Stimulated activated CD4-positive, alpha-beta T cell treated with anti-CD3 and anti-CD28 coated beads, Interleukin-1b, Interleukin-23, amount 100 ng/mL, for 4 hours (primary cell): ENCODE data around the gene GPR89B.
"Not testable (repeated sequence)": the region's sequence is repeated elsewhere in the genome, so short reads cannot be mapped to it uniquely, and the experiment has no call there.

Experiments used
- DNase-seq, 2 donors: peaks; one replicate each; pipeline ENCODE4 v3.0.0-alpha.2; 2020; ENCODE audit warnings: low read depth in 2 of 2

GPR89B gene

DNA sequence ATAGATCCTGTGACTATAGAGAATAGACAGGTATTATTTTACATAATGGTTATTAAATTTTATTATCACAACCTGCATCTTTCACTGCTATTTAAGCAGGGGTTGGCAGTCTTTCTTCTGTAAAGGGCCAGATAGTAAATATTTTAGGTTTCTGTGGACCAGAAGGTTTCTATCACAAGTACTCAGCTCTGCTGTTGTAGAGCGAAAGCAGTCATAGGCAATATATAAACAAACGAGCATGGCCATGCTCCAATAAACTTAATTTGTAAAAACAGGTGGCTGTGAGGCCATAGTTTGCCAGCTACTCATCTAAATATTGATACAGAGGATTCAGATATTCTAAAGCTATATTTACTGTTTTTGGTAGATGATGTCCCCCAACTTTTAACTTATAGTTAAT, 12.2 kb downstream of the GPR89B start:
- DNase-seq: not testable (repeated sequence)

DNA sequence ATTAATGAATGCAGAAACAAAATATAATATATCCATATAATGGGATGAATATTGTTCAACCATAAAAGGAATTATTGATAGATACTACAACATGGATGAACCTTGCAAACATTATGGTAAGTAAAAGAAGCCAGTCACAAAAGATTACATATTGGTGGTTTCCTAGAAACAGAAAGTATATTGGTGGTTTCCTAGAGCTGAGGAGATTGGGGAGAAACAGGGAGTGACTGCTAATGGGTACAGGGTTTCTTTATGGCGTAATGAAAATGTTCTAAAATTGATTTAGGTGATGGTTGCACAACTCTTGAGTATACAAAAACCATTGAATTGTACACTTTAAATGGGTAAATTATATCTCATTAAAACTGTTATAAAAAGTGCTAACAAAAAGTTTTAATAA, 14.3 kb downstream of the GPR89B start:
- not testable (repeated sequence) for DNase-seq

DNA sequence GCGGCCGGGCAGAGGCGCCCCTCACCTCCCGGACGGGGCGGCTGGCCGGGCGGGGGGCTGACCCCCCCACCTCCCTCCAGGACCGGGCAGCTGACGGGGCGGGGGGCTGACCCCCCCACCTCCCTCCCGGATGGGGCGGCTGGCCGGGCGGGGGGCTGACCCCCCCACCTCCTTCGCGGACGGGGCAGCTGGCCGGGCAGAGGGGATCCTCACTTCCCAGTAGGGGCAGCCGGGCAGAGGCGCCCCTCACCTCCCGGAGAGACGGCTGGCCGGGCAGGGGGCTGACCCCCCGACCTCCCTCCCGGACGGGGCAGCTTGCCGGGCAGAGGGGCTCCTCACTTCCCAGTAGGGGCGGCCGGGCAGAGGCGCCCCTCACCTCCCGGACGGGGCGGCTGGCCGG, 21.3 kb downstream of the GPR89B start:
- DNase-seq: not testable (repeated sequence)

DNA sequence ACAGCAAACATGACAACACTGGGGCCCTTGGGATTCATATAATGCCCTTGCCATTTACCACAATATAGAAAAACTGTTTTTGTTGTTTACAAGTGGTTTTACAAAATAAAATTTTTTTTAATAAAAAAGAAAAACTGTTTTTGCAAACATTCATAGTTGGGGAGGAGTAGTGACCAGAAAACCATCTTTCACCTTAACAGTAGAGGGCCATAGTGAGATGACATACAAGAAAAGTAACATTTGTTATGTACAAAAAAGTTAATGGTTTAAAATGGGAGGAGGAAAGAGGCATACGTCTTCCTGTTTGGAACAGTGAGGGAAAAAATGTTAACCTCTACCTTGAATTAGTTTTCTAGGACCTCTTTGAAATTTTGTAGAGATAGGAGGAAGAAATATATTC, 30.7 kb downstream of the GPR89B start:
- DNase-seq: not testable (repeated sequence)

DNA sequence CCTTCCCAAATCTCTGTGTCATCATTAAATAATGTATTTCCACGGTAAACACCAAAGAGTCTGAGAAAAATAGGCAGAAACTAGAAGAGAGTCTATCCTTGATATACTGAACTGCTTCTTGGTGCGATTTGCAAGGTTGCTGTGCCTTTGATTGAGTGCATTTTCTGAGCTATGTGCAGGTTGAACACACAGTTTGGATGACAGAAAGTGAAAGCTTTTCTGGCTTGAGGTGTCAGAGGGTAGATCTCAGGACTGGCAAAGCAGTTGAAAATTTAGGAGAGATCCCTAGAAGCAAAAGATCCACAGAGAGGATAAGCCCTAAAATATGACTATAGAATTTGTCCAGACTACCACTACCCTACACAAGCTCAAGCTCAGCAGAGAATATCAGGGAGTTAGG, 31.5 kb downstream of the GPR89B start:
- not testable (repeated sequence) for DNase-seq

DNA sequence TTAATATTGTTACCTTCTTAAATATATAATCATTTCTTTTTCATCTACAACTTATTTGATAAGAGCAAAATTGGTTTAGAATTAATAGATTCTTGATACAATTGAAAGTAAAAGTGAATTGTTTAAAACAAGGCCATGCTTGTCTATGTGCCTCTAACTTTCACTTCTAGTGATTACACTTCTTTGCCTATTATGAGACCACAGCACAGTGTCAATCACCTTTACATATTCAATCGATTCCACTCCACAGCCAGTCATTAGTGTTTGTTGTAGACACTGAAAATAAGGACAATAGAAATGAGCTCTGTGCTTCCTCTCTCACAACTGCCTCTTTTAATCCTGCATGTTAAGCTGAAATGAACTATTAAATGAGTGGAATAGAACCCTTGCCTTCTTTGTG, 36.4 kb downstream of the GPR89B start:
- DNase-seq: not testable (repeated sequence)

DNA sequence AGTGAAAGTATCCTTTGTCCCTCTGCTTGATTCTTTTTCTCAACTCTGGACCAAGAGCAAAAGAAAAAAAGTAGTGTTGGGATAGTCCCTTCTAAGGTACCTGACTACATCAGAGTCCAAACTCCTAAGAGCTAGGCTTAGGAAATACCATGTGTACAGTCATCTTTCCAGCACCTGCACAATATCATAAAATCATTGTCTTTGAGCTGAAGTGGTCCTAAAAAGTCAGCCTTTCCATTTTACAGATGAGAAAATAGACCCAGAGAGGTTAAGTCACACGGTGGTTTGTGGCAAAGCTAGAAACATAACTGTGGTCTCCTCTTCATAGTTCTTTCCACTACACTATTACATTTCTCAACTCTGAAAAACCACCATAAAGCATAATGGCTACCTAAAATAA, 38.4 kb downstream of the GPR89B start:
- not testable (repeated sequence) for DNase-seq

DNA sequence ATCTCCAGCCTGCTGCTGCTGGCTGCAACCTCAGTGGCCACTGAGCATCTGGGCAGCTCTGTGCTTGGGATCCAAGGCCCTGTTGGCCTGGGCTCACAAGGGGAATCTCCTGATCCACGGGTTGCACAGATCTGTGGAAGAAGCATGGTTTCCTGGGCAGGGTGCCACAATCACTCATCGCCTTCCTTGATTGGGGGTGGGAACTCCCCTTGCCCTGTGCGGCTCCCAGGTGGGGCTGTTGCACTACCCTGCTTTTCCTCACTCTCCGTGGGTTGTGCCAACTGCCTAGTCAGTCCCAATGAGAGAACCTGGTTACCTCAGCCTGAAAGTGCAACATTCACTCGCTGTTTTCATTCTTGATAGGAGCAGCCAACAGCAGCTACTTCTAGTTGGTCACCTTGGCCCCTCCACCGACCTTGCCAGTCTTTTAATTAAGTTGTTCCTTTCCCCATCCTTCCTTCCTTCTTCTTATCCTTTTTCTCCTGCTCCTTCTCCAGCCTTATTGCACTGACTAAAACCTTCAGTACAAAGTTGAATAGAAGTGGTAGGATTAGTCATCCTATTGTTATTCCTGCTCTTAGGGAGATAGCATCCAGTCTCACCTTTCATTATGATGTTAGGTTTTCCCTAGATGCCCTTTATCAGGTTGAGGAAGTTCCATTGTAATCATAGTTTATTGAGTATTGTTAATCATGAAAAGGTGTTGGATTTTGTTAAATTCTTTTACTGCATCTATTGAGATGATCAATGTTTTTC, 50.9 kb downstream of the GPR89B start:
- DNase-seq: not testable (repeated sequence)

DNA sequence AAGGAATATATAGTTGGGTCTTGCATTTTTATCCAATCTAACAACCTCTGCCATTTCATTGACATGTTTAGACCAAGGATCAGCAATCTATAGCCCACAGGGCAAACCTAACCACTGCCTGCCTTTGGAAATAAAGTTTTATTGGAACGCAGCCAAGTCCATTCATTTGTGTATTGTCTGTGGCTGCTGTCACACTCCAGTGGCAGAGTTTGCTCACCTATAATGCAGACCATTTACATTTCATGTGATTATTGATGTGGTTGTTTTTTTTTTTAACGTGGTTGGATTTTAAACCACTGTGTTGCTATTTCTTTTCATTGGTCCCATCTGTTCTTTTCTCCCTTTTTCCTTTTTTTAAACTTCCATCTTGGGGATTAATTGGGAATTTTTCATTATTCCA, 57.2 kb downstream of the GPR89B start:
- not testable (repeated sequence) for DNase-seq

DNA sequence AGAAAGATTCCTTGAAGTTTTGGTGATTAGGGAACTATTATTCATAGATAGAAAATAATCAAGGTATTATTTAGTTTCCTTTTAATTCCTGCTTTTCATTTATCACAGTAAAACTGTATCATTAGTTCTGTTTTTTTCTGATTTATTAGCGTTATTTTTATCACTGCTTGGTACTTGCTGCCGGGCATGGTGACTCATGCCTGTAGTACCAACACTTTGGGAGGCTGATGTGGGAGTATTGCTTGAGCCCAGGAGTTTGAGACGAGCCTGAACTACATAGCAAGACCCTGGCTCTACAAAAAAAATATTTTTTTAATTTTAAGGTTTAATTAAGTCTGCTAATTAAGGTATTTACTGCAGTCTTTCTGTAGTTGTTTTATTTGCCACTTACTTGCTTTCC, 59.7 kb downstream of the GPR89B start:
- DNase-seq: not testable (repeated sequence)

DNA sequence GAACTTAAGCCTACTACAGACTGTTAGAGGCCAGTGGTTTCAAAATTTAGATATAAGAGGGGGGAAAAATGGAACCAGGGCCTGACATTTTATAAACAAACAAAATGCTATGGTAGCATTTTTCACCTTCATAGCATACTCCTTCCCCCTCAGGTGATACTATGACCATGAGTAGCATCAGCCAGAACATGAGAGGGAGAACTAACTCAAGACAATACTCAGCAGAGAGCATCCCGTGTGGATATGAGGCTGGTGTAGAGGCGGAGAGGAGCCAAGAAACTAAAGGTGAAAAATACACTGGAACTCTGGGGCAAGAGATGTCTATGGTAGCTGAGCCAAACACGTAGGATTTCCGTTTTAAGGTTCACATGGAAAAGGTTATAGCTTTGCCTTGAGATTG, 64.7 kb downstream of the GPR89B start:
- not testable (repeated sequence) for DNase-seq

DNA sequence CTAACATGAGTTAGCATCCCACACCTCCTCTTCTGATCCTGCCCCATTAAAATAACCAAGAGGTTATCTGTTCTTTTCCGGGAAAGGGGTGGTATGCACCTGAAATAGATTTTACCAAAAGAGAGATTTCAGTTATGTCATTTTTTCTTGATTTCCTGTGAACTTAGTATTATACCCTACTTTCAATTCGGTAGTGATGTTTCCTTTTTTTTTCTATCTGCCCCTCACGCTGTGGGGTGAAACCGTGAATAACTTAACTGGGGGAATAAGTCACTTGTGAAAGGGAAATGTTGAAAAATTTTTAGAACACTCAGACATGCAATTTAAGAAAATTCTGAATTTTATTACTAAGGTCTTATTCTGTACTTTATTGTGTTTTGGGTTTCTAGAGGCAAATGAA, 65.2 kb downstream of the GPR89B start:
- not testable (repeated sequence) for DNase-seq

DNA sequence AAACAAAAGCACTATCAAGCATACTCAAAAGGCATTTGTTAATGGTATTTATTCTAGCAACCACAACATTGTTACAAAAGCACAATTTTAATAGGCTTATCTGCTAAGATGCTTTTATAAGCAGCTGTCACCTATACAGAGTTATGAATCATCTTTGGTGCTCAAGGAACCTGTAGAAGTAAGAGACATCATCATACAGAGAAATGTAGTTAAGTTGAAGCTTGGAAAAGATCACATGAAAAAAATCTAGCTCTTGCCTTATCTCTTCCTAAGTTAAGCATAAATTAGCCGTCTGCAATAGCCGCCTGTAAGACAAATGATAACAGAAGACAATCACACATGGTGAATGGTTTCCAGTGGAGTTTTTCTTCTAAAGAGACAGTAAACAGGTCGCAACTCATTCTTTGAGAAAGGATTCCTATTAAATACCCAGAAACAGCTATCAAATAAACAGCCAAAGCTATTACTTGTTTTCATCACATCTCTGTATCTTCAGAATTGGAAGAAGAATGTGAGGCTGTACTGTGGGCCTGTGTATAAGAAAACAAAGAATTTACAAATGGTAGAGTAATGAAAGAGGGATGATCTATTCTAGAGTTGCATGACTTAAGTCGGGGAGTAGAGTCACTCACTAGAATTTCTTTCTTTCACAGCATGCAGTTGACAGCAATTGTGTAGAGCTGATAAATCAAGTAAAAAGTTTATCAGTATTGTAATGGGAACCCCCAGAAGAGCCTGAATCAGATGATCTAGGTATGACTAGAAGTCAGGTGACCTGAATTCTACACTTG, 65.8 kb downstream of the GPR89B start:
- not testable (repeated sequence) for DNase-seq

DNA sequence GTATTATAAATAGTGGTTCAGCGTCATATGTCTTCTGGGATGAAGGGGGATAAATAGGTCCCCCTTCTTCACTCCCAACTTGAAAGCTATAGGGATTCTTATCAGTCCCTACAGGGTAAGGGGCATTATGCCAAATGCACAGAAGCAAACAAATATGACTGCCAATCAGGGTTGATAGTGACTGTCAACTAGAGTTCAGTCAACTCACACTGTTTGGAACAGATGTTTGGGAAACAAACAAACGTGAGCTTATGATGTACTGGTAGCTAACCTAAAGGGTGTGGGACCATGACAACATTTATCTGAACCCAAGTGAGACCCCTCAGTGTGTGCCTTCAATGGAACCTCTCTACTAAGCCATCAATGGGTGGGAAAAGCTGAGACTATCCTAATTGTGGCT, 67.9 kb downstream of the GPR89B start:
- DNase-seq: not testable (repeated sequence)

DNA sequence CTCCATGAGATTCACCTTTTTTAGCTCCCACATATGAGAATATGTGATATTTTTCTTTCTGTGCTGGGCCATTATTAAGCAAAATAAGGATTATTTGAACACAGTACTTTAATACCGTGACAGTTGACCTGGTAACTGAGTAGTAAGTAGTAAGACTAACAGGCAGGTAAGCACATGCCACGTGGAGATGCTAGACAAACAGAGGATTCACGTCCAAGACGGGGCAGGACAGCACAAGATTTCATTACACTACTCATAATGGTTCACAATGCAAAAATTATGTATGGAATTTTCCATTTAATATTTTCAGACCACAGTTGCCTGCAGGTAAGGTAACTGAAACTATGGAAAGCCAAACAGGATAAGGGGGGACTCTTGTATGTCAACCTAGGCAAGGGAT, 79.5 kb downstream of the GPR89B start:
- not testable (repeated sequence) for DNase-seq

DNA sequence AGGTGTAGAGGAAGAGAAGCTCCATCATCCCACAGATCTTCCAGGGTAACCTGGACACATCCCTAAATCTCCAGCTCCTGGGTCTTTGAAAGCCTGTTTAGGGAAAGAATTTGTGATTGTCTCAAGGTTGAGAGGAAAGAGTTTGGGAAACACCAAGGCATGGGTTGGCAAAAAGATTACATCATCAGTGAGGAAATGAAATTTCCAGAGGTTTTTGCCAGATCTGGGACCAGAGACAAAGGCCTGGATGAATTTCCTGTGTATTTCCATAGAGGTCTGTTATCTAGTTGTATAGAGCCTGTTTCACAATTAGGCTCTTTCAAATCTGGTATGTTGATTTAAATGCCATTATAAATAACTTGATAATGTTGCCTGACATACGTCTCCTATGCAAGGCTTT, 82.3 kb downstream of the GPR89B start:
- no peak for DNase-seq

DNA sequence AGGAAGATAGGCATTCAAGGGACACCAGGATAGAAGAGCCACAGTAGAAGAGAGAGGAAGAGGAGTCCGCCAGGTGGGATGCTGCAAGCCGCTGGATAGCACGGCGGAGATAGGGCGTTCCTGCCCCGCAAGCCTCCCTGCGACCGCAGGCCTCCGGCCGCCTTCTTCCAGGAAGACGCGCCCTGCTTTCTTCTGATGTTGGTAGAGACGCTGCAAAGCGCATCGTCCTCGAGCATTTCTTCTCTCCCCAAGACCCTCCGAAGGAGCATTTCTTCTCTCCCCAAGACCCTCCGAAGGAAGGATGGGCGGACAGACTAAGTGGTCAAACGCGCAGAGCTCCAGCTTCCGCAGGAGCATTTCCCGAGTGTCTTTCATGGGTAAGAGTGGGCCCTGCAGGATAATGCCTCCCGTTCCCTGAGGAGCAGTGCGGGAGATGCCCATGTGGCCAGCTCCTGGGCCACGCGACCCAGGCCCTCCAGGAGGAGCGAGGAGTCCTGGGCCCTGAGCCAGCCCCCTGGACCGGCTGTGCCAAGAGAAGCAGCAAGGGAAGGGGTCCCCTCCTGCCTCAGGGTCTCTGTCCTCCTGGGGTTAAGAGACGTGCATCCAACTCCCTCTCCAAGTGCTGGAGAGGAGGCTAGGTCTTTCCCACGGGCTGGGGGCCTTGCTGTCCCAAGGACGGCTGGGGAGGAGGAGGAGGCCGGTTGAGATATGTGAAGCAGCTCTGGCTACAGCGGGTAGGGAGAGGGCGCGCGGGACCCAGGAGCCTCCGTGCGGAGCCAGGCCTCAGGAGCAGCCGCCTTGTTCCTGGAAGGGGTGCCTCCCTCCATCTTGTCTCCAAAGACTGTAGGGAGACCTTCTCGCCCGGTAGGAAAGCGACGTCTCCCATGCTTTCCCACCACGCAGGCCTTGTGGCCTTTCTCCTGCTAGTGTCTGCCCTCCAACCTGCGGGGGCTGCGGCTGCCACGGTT, 85.2 kb downstream of the GPR89B start:
- not testable (repeated sequence) for DNase-seq

DNA sequence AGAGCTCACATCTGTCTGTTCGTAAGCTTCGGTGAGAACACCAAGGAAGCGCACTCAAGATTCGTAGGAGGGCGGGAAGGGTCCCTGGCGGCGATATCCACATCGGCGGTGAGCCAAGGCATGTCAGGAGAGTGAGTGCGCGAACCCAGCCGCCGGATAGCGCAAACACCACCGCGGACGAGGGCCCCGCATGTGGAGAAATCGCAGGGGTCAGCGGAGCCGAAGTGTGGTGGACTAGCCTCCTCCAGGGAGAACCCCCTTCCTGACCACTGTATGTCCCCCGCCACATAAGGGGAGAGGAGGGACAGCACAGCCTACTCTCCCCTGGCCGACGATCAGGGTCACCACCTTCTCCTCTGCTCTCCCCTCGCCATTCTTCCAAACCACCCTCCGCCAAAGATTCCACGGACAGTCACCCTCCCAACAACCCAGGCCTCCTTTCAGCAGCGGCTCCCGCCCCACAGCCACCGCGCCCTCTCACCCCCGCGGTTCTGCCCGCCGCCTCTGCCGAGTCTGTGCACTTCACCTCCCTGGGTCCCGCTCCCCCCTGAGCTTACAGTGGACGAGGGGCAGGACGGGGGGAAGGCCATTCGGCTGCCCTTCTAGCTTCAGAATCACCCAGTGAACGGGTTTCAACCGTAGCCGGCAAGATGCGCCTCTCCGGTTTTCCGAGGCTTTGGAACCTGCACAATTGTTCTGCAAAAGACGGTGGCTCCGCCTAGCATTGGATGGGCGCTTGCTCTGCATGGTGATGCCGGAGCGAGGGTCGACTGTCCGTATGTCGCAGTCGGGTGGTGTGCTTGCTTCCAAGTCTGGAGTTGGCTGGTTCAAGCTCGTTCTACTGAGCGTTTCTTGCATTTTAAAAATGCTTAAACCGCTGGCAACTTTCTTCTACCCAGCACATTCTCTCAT, 86.3 kb downstream of the GPR89B start:
- not testable (repeated sequence) for DNase-seq

DNA sequence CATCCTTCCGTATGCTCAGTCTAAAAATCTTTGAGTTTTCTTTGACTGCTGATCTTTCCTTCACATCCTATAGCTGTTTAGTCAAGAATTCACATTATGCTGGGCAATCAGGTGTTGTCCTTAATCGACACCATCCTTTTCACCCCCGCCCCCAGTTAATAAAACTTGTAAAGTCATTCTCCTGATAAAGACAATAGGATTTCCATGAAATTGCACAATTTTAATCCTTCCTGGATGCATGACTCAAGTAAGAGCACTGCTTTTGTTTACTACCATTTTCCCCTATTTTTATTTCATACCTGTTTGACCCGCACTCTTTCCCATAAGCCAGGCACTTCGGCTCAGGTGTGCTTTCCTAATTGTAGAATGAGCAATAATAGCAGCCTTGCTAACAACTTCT, 96.7 kb downstream of the GPR89B start:
- not testable (repeated sequence) for DNase-seq

DNA sequence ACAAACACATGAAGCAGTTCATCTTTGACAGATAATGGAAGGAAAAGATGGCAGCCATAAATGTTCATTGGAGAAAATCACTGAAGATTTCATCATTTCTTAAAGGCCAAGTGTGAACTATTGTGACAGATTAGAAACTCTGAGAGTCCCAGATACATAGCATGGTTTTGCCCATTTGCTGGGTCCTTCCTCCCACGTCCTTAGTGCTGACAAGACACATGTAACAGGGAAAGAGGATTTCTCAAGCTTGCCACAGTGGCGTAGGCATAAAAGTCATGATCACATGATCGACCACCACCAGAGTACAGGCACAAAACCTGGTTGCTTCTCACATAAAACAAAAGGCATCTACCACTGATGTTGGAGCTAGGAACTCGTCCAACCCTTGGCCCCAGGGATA, 98.8 kb downstream of the GPR89B start:
- not testable (repeated sequence) for DNase-seq

DNA sequence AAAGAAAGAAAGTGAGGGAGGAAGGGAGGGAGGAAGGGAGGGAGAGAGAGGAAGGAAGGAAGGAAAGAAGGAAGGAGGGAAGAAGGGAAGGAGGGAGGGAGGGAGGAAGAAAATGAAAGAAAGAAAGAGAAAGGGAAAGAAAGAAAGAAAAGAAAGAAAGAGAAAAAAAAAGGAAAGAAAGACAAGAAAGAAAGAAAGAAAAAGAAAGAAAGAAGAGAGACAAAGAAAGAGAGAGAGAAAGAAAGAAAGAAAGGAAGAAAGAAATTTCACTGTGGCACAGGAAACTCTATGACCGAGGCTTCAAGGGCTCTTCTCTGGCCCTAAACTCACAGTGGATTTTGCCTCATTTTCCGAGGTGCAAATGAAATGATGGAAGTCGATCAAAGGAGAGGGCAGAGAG, 104.0 kb downstream of the GPR89B start:
- not testable (repeated sequence) for DNase-seq
